ENCODE measurements around the gene TSNAXIP1.

TSNAXIP1 gene, protein sequence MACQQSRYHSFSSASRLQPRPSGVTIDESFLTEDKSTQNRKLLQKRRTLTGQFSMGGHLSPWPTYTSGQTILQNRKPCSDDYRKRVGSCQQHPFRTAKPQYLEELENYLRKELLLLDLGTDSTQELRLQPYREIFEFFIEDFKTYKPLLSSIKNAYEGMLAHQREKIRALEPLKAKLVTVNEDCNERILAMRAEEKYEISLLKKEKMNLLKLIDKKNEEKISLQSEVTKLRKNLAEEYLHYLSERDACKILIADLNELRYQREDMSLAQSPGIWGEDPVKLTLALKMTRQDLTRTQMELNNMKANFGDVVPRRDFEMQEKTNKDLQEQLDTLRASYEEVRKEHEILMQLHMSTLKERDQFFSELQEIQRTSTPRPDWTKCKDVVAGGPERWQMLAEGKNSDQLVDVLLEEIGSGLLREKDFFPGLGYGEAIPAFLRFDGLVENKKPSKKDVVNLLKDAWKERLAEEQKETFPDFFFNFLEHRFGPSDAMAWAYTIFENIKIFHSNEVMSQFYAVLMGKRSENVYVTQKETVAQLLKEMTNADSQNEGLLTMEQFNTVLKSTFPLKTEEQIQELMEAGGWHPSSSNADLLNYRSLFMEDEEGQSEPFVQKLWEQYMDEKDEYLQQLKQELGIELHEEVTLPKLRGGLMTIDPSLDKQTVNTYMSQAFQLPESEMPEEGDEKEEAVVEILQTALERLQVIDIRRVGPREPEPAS

GRCh38 chr16:67806428-67807147 lies at the start of gene TSNAXIP1, which contains the start of gene RANBP10:
Gene TSNAXIP1 (plus strand): TSS chr16:67806889. CDS start chr16:67807150, 261 bp downstream.
Gene RANBP10 (minus strand): TSS chr16:67806560. CDS start chr16:67806536, 24 bp downstream.
- peak; percentile 99 for DNase-seq (ENCODE audit: low read depth)

DNA sequence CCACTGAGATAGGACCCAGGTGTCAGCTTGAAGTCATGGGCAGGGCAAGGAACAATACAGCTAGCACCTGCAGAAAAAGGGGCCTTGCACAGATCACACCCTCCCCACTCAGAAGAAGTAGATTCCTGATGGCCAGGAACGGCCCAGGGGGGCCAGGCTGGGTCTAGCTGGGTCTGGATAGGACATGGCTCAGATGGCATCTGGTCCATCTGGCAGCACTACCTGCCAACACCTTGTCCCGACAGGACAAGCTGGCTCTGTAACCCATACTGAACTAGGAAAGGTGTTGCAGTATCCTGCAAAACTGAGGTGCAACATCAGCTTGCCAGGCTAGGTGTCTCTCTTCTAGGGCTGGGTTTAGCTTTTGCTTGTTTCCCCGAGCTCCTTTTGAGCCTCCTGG lies 48.7 kb upstream of the TSNAXIP1 start:
- DNase-seq (ENCODE audit: low read depth) = no peak

DNA sequence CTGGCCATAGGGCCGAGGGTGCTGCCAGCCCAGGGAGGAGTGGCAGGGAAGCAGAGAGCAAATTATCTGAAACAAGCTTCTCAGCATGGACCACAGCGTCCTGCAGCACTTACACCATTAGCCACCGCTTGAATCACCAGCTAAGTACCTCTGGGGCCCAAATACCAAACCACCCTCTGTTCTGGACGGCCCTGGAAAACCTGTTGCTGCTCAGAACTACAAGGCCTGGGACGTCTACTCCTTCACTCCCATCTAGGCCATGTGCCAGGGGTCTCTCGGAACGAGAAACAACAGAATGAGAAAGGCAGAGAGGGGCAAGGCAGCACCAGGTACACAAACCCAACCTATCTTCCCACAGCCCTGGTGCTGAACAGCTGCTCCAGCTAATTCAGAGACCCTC lies 47.7 kb upstream of the TSNAXIP1 start:
- DNase-seq (ENCODE audit: low read depth) = no peak

DNA sequence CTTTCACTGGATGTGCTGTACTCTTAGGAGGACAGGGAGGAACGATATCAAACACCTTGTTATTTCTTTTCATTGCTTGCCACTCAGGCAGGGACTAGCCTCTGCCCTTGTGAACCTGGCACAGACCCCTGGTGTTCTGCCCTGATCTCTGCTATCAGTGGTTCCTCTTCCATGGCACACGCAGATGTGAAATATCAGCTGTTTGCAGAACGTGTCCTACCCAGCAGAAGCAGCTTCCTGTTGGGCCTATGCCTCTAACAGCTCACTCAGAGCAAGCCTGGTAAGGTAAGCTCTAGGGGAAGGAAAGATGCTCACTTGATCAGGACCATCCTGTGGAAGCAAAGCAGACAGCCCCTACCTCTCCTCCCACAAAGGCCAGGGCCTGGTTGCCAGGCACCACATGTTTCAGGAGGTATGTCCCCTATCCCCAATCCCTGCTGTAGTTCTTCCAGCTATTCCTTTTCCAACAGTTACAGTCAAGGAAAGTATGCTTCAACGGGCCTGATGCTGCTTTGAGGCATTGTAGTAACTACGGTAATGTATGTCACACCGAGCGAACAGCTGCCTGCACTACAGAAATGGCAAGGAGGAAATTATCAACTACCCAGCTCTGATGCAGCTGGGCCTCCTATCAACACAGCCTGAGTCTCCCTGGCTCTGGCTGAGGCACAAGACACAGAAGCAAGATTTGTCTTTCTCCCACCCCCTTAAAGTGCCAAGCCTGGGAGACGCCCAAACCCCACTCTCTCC lies 46.3 kb upstream of the TSNAXIP1 start:
- DNase-seq (ENCODE audit: low read depth) = no peak

- DNase-seq (ENCODE audit: low read depth) = no peak
Measured at GRCh38 chr16:67760956-67761230, 45.8 kb upstream of the TSNAXIP1 start.

GRCh38 chr16:67761924-67762323 lies 44.8 kb upstream of the TSNAXIP1 start:
- DNase-seq (ENCODE audit: low read depth) = no peak

DNA sequence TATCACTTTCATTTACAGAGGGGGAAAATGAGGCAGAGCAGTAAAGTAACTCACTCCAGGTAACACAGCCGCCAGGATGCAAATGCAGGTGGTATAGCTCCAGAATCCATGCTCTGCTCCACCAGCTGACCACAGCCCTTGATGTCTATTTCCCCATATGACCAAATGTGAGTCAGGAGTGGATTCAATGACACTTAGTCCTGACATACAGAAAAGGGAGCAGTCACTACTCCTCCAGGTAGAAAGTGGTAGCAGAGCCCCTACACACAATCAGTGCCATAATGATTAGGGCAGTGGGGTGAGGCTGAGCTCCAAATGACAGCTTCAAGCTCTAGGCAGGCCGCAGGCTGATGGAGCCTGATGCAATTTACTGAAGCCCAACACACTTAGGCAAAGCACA lies 44.3 kb upstream of the TSNAXIP1 start:
- DNase-seq (ENCODE audit: low read depth) = no peak

DNA sequence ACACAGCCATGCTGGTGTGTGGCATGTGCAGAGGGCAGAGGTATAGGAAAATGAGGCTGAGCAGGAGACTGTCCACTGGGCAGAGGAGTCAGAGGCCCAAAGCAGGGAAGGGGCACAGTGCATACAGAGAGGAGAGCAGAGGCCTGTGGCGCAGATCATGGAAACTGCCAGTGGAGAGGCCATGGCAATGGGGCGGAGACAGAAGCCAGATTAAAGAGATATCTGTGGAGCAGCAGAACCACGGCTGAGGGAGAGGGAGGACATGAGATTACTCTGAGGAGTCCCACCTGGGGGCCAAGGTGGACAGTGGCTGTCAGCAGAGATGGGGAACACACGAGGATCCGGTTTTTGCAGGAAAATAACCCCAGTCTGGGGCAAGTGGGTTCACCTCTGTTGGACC lies 43.6 kb upstream of the TSNAXIP1 start:
- DNase-seq (ENCODE audit: low read depth) = no peak

DNA sequence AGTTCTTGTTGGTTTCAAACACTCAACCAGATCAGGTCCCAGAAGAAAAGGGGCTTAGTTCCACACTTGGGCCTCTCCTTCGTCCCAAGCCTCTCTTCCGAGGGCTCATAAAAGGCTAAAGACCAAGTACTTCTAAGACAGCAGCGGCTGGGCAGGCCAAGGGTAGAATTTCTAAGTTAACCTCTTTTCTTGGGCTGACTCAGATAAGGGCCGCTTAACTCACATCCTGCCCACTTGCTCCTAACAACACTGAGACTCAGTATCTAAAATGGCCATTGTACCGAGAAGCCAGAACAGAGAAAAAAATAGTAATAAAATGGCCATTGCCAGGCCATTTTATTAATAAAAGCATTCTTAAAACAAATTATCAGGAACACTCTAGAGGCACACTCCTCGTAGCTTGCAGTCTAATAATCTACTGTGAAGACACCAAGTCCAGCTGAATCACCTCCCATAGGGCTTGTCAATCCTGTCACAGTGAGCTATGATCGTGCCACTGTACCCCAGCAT lies 42.5 kb upstream of the TSNAXIP1 start:
- DNase-seq (ENCODE audit: low read depth) = no peak

DNA sequence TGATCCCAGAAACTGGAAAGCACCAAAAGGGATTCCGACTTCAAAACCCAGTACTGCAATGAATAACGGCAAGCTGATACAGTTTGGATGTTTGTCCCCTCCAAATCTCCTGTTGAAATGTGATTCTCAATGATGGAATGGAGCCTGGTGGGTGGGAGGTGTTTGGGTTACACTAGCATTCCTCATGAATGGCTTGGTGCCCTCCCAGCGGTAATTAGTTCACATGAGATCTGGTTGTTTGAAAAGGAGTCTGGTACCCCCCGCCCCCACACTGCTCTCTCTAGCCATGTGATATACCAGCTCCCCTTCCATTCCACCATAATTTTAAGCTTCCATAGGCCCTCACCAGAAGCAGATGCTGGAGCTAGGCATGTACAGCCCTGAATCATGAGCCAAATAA lies 40.4 kb upstream of the TSNAXIP1 start:
- DNase-seq (ENCODE audit: low read depth) = no peak

DNA sequence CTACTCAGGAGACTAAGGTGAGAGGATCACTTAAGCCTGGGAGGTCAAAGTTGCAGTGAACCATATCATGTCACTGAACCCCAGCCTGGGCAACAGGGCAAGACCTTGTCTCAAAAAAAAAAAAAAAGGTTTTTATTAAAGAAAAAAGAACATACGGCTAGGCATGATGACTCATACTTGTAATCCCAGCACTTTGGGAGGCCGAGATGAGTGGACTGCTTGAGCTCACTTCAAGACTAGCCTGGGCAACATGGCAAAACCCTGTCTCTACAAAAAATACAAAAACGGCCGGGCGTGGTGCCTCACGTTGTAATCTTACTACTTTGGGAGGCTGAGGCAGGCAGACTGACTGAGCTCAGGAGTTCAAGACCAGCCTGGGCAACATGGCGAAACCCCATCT lies 38.7 kb upstream of the TSNAXIP1 start:
- peak; percentile 11 for DNase-seq (ENCODE audit: low read depth)

GRCh38 chr16:67770346-67770991 lies 36.2 kb upstream of the TSNAXIP1 start:
- no peak for DNase-seq (ENCODE audit: low read depth)

- DNase-seq (ENCODE audit: low read depth) = no peak
Measured at GRCh38 chr16:67773099-67773498, 33.6 kb upstream of the TSNAXIP1 start.

- DNase-seq (ENCODE audit: low read depth) = no peak
Measured at GRCh38 chr16:67773569-67774456, 32.9 kb upstream of the TSNAXIP1 start.

DNA sequence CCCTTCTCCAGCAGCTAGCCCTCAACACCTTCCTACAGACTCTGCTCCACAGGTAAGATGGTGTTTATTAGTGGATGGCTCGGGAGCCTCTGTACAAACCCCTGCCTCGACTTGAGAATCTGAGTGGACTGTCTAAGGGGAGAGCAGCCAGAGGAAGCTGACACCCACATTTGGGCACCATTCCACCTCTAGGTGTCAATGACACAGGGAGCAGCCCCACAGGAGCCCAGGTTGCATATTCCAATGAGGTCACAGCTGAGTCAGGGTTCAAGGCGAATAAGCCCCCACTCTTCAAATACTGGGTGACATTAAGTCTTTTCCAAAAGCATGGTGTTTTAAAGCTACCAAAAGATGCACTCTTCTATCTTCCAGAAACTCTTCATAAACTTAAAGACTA lies 32.2 kb upstream of the TSNAXIP1 start:
- no peak for DNase-seq (ENCODE audit: low read depth)

GRCh38 chr16:67775273-67775672 lies 31.4 kb upstream of the TSNAXIP1 start:
- no peak for DNase-seq (ENCODE audit: low read depth)

- DNase-seq (ENCODE audit: low read depth) = no peak
Measured at GRCh38 chr16:67779256-67780014, 27.3 kb upstream of the TSNAXIP1 start.

DNA sequence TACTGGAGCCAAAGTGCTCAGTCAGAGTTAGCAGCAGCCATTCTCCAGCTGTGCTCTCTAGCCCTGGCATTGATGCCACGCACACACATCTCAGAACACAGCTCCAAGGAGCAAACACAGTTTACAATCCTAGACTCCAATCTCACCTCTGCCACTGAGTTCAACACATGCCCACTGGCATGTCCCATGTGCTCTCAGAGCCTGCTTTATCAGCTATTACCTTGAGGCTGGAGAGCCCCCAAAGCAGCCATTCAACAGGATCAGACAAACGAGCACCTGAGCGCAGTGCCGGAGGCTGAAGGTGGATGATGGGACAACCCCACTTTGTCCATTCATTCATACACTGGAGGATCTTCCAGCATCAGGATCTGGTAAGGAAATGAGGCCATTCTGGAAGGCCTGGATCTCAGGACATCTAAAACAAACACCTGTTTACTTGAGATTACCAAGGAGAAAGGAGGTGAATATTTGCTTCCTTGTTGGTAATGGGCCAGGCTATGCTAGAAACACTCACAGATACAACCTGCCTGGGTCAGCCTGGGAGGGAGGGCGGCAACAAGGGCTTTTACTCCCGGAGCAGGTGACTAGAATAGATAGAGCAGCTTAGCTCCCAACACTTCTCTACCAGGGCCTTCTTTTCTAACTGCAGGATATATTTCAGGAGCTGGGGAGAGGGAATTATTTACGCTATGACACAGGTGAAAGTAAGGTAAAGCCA lies 25.7 kb upstream of the TSNAXIP1 start:
- no peak for DNase-seq (ENCODE audit: low read depth)

GRCh38 chr16:67781565-67781921 lies 25.1 kb upstream of the TSNAXIP1 start:
- DNase-seq (ENCODE audit: low read depth) = no peak

Data from GM04504 (cell line).